K562 (cell line): ENCODE measurements around the gene IMMP2L. TPM values are rescaled to one million over a fixed set of nuclear protein-coding genes. Genes with fewer than 3 reads are reported as not detected.
A peak's percentile ranks its signal among the peaks of the same experiment; 100 is the strongest.

Experiments
- ELF1 ChIP-seq: fragments of 200-800 bp; sonication (Bioruptor generic); IDR thresholded peaks from 2 replicates; pipeline ENCODE4 v1.6.1; 2016; ENCODE audit warnings: missing genetic modification characterization, missing compliant biosample characterization
- ERF ChIP-seq: fragments of 450-650 bp; formaldehyde crosslinking; IDR thresholded peaks from 2 replicates; pipeline ENCODE4 v1.4.0; 2020; ENCODE audit warnings: mild to moderate bottlenecking, mixed read lengths
- FOXJ2 ChIP-seq: fragments of 200-800 bp; sonication (Bioruptor generic); IDR thresholded peaks from 2 replicates; pipeline ENCODE4 v1.6.1; 2016; ENCODE audit warnings: missing genetic modification characterization, missing compliant biosample characterization
- FOXM1 ChIP-seq, 2 experiments: fragments of 450-650 bp in 1 of 2; sonication (generic) in 1 of 2; formaldehyde crosslinking in 1 of 2; IDR thresholded peaks; 2 replicates each; pipeline versions ENCODE4 v1.6.1 to v1.9.0; 2017 to 2022; ENCODE audit warnings: low read depth in 2 of 2, mild to moderate bottlenecking in 2 of 2, missing genetic modification reagents in 1 of 2, moderate library complexity in 1 of 2
- NBN ChIP-seq: fragments of 450-650 bp; IDR thresholded peaks from 2 replicates; pipeline ENCODE4 v1.6.1; 2016; ENCODE audit warnings: low read depth, mild to moderate bottlenecking
- NCOA1 ChIP-seq: fragments of 450-650 bp; IDR thresholded peaks from 2 replicates; pipeline ENCODE4 v1.6.1; 2016; ENCODE audit warnings: low read depth
- NFATC3 ChIP-seq: fragments of 450-650 bp; IDR thresholded peaks from 2 replicates; pipeline ENCODE4 v1.6.1; 2017; ENCODE audit warnings: mild to moderate bottlenecking
- PYGO2 ChIP-seq: fragments of 450-650 bp; IDR thresholded peaks from 2 replicates; pipeline ENCODE4 v1.6.1; 2016; ENCODE audit warnings: mild to moderate bottlenecking, missing genetic modification characterization, moderate library complexity, missing compliant biosample characterization
- ZFP30 ChIP-seq: fragments of 250-450 bp; sonication (Bioruptor Pico); IDR thresholded peaks from 2 replicates; pipeline ENCODE4 v1.8.0; 2022; ENCODE audit warnings: moderate library complexity, mild to moderate bottlenecking, inconsistent platforms, borderline replicate concordance
- ZNF253 ChIP-seq: fragments of 250-450 bp; sonication (Bioruptor Pico); conservative IDR thresholded peaks from 2 replicates; pipeline ENCODE4 v1.6.1; 2021; ENCODE audit warnings: mild to moderate bottlenecking
- polyA plus RNA-seq, 8 experiments: library from polyadenylated mRNA; depleted of rRNA in 4 of 8; stranded (reverse) in 5 of 8; unstranded in 3 of 8; fragments of >200 nt; fragmentation: Nextera tagmentation in 2 of 8; fragmentation: Illumina TruSeq in 1 of 8; extraction: Ambion mirVana in 2 of 8; extraction: Trizol in 1 of 8; gene quantifications; 2 replicates each; pipeline versions ENCODE4 v1.2.1 to v1.2.3, GENCODE V29; 2011 to 2014; ENCODE audit warnings: inconsistent platforms in 1 of 8, missing spikeins in 1 of 8
- total RNA-seq, 7 experiments: library from RNA; depleted of rRNA in 6 of 7; stranded (reverse); fragments of >200 nt in 6 of 7; fragmentation: Illumina TruSeq in 2 of 7; extraction: Trizol in 2 of 7; gene quantifications; 2 replicates each; pipeline versions ENCODE4 v1.2.1 to v1.2.3, GENCODE V29; 2011 to 2021; ENCODE audit warnings: low replicate concordance in 1 of 7
- TF ChIP-seq, protein P1 (sequence below): fragments of 450-650 bp; IDR thresholded peaks from 2 replicates; pipeline ENCODE4 v1.6.1; 2017; ENCODE audit warnings: antibody characterized with exemption
- TF ChIP-seq, protein P2 (sequence below): fragments of 200-400 bp; formaldehyde crosslinking; IDR thresholded peaks from 2 replicates; pipeline ENCODE4 v1.6.1; 2017; ENCODE audit warnings: mild to moderate bottlenecking, low read depth, low read length, moderate library complexity
- TF ChIP-seq, protein P3 (sequence below): fragments of 450-650 bp; conservative IDR thresholded peaks from 2 replicates; pipeline ENCODE4 v1.6.1; 2016; ENCODE audit warnings: missing genetic modification characterization, low read depth, mild to moderate bottlenecking, missing compliant biosample characterization, moderate library complexity
- TF ChIP-seq, protein P4 (sequence below), 2 experiments: IDR thresholded peaks in 1 of 2; conservative IDR thresholded peaks in 1 of 2; 2 replicates each; pipeline ENCODE4 v1.6.1; 2016; ENCODE audit warnings: low read depth in 2 of 2, mild to moderate bottlenecking in 1 of 2, missing compliant biosample characterization in 1 of 2, missing genetic modification characterization in 1 of 2, moderate library complexity in 1 of 2
- TF ChIP-seq, protein P5 (sequence below), 2 experiments: fragments of 450-650 bp in 1 of 2; sonication (generic) in 1 of 2; formaldehyde crosslinking; conservative IDR thresholded peaks; 2 replicates each; pipeline versions ENCODE4 v1.4.0 to v1.8.1; 2020 to 2022; ENCODE audit warnings: mild to moderate bottlenecking in 1 of 2, missing genetic modification reagents in 1 of 2

The IMMP2L gene
- total and polyA plus RNA-seq, 9 of the 15 experiments (the other 6 are each of a cell fraction or from before 2014, with no cell fraction given) = 29.7 to 116 (median 53.0) TPM

DNA sequence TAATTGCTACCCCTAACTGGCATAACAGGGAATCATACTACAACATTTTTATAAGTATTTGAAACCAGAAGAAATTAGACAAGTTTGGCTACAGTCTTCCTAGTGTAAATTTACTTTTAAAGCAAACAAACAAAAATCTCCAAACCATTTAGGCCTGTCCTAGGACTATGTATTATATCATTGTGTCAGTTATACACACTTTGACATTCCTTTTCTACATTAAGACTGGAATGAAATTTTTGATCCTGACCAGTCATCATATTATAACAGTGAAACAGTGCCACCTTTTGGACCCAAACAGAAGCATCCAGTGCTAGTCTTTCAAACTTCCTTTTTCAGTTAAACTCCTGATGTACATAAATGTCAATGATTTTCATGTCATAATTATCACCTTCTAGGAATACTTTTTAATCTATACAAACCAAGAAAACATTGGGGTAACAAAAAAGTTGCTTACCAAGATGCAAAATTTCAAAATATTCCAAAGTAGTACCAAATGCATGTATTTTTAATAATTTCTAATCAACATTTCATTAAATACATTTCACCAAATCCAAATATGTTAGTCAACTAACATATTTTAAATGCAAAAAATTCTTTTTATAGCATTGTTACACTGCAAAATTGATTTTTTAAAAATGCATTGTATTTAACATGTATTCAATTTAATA is 75.7 kb downstream of the IMMP2L start (continued):
- TF ChIP-seq FOXJ2 (no peak), NBN (0 out of 2 replicates have a peak, but pooled peaks have one; percentile 46), FOXM1 (IDR thresholded peaks at IDR 0.05; ENCODE audit: low read depth) (peak; percentile 68), FOXM1 (CRISPR knock-in tag; IDR thresholded peaks at IDR 0.05; ENCODE audit: low read depth) (no peak), ERF (CRISPR knock-in tag) (no peak), PYGO2 (tag) (no peak), ZNF253 (CRISPR knock-in tag) (no peak), NCOA1 (no peak), ZFP30 (CRISPR knock-in tag) (no peak), NFATC3 (peak; percentile 76; the same call in 1 of the 2 replicates), ELF1 (tag) (peak; percentile 9; the same call in 1 of the 2 replicates)
- TF ChIP-seq, protein P1, sequence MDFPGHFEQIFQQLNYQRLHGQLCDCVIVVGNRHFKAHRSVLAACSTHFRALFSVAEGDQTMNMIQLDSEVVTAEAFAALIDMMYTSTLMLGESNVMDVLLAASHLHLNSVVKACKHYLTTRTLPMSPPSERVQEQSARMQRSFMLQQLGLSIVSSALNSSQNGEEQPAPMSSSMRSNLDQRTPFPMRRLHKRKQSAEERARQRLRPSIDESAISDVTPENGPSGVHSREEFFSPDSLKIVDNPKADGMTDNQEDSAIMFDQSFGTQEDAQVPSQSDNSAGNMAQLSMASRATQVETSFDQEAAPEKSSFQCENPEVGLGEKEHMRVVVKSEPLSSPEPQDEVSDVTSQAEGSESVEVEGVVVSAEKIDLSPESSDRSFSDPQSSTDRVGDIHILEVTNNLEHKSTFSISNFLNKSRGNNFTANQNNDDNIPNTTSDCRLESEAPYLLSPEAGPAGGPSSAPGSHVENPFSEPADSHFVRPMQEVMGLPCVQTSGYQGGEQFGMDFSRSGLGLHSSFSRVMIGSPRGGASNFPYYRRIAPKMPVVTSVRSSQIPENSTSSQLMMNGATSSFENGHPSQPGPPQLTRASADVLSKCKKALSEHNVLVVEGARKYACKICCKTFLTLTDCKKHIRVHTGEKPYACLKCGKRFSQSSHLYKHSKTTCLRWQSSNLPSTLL = no peak
- TF ChIP-seq, protein P2, sequence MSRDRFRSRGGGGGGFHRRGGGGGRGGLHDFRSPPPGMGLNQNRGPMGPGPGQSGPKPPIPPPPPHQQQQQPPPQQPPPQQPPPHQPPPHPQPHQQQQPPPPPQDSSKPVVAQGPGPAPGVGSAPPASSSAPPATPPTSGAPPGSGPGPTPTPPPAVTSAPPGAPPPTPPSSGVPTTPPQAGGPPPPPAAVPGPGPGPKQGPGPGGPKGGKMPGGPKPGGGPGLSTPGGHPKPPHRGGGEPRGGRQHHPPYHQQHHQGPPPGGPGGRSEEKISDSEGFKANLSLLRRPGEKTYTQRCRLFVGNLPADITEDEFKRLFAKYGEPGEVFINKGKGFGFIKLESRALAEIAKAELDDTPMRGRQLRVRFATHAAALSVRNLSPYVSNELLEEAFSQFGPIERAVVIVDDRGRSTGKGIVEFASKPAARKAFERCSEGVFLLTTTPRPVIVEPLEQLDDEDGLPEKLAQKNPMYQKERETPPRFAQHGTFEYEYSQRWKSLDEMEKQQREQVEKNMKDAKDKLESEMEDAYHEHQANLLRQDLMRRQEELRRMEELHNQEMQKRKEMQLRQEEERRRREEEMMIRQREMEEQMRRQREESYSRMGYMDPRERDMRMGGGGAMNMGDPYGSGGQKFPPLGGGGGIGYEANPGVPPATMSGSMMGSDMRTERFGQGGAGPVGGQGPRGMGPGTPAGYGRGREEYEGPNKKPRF = no peak
- TF ChIP-seq, protein P3, sequence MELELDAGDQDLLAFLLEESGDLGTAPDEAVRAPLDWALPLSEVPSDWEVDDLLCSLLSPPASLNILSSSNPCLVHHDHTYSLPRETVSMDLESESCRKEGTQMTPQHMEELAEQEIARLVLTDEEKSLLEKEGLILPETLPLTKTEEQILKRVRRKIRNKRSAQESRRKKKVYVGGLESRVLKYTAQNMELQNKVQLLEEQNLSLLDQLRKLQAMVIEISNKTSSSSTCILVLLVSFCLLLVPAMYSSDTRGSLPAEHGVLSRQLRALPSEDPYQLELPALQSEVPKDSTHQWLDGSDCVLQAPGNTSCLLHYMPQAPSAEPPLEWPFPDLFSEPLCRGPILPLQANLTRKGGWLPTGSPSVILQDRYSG (tag) = no peak
- TF ChIP-seq, protein P4, sequence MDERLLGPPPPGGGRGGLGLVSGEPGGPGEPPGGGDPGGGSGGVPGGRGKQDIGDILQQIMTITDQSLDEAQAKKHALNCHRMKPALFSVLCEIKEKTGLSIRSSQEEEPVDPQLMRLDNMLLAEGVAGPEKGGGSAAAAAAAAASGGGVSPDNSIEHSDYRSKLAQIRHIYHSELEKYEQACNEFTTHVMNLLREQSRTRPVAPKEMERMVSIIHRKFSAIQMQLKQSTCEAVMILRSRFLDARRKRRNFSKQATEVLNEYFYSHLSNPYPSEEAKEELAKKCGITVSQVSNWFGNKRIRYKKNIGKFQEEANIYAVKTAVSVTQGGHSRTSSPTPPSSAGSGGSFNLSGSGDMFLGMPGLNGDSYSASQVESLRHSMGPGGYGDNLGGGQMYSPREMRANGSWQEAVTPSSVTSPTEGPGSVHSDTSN (CRISPR knock-in tag; IDR thresholded peaks at IDR 0.05; ENCODE audit: low read depth) = no peak
- TF ChIP-seq, protein P4 (tag; conservative IDR thresholded peaks at IDR 0.05; ENCODE audit: low read depth) = peak; percentile 53
- TF ChIP-seq, protein P5, sequence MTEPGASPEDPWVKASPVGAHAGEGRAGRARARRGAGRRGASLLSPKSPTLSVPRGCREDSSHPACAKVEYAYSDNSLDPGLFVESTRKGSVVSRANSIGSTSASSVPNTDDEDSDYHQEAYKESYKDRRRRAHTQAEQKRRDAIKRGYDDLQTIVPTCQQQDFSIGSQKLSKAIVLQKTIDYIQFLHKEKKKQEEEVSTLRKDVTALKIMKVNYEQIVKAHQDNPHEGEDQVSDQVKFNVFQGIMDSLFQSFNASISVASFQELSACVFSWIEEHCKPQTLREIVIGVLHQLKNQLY (CRISPR knock-in tag; conservative IDR thresholded peaks at IDR 0.05) = no peak
- TF ChIP-seq, all 486 proteins: peak for 63
